HL-60 (cell line): ENCODE results near the gene RGS2.

Experiments used
- DNase-seq, 2 experiments: peaks; one replicate each; pipeline ENCODE4 v3.0.0-alpha.2; 2010 to 2020; ENCODE audit warnings: low read depth in 1 of 2, low spot score in 1 of 2
- H3K27ac ChIP-seq: fragments of 250-450 bp; sonication (Bioruptor Pico); replicated peaks from 2 replicates; pipeline ENCODE4 v1.5.1; 2020; ENCODE audit warnings: mild to moderate bottlenecking, moderate library complexity
- H3K27me3 ChIP-seq: fragments of 250-450 bp; sonication (Bioruptor Pico); 2 replicates; pipeline ENCODE4 v1.5.1; 2021; ENCODE audit warnings: mild to moderate bottlenecking, moderate library complexity; ENCODE audit not compliant: insufficient read depth, poor library complexity, severe bottlenecking
- H3K4me3 ChIP-seq: replicated peaks from 2 replicates; pipeline ENCODE4 v1.5.1; 2011; ENCODE audit warnings: mild to moderate bottlenecking, control low read depth, low read length; ENCODE audit not compliant: insufficient read depth
- CTCF ChIP-seq: IDR thresholded peaks from one replicate; pipeline ENCODE4 v1.5.1; 2011; ENCODE audit warnings: low read length, control low read depth, inconsistent platforms; ENCODE audit not compliant: insufficient read depth
- GABPA ChIP-seq: IDR thresholded peaks from 2 replicates; pipeline ENCODE4 v1.6.1; 2012; ENCODE audit warnings: low read depth
- POLR2AphosphoS5 ChIP-seq: IDR thresholded peaks from 2 replicates; pipeline ENCODE4 v1.6.1; 2012; ENCODE audit warnings: low read depth
- REST ChIP-seq: IDR thresholded peaks from 2 replicates; pipeline ENCODE4 v1.6.1; 2012; ENCODE audit warnings: low read depth; ENCODE audit not compliant: insufficient replicate concordance
- SPI1 ChIP-seq: IDR thresholded peaks from 2 replicates; pipeline ENCODE4 v1.6.1; 2012; ENCODE audit warnings: low read depth, mild to moderate bottlenecking, borderline replicate concordance

RGS2 gene

GRCh38 chr1:192763243-192763642 is 45.6 kb upstream of the RGS2 start:
- no peak for DNase-seq

GRCh38 chr1:192763756-192764155 is 45.1 kb upstream of the RGS2 start:
- DNase-seq = no peak
- TF ChIP-seq REST (no peak), CTCF (no peak), SPI1 (no peak), GABPA (no peak), POLR2AphosphoS5 (no peak)
- no peak overlapping the region for H3K27ac ChIP-seq
- H3K27me3 ChIP-seq = no peaks in the 10 kb centered on the region
- no peak overlapping the region for H3K4me3 ChIP-seq

More at GRCh38 chr1:192763243-192763642, 45.6 kb upstream of the RGS2 start:
- H3K27ac ChIP-seq = no peak overlapping the region
- TF ChIP-seq POLR2AphosphoS5 = no peak
- no peak for TF ChIP-seq GABPA
- TF ChIP-seq REST = no peak
- no peak for TF ChIP-seq CTCF
- TF ChIP-seq SPI1 = no peak
- H3K4me3 ChIP-seq = no peak overlapping the region
- H3K27me3 ChIP-seq = no peaks in the 10 kb centered on the region

GRCh38 chr1:192764675-192765074 is 44.2 kb upstream of the RGS2 start:
- TF ChIP-seq POLR2AphosphoS5 (no peak), REST (no peak), SPI1 (no peak), CTCF (no peak), GABPA (no peak)
- no peak overlapping the region for H3K4me3 ChIP-seq
- no peak overlapping the region for H3K27ac ChIP-seq
- no peak for DNase-seq
- H3K27me3 ChIP-seq = no peaks in the 10 kb centered on the region
